GM12878 (cell line): ENCODE data around the gene SPAST. TPM values are rescaled to one million over a fixed set of nuclear protein-coding genes. Genes with fewer than 3 reads are reported as not detected.
A peak's percentile ranks its signal among the peaks of the same experiment; 100 is the strongest.

ENCODE experiments used
- ATAC-seq: fragments of 200-7000 bp; cut with Tn5 transposase; 3 replicates; pipeline ENCODE4 v1.9.1; 2020; ENCODE audit warnings: mild to moderate bottlenecking, moderate library complexity
- BruUV-seq: library from RNA; stranded (reverse); fragments of 400-500 nt; replicated peaks from 2 replicates; lab custom pipeline; 2021; lab: Mats Ljungman, UMichigan
- CTCF ChIA-PET: fragments of 300-600 bp; sonication (Branson Sonifier 250); formaldehyde crosslinking; extraction: SDS; loops from one replicate; lab custom pipeline; 2021; ENCODE audit warnings: inconsistent platforms; lab: Yijun Ruan, JAX
- POLR2A ChIA-PET: fragments of 350-600 bp; formaldehyde crosslinking; extraction: SDS; loops from one replicate; lab custom pipeline; 2021; ENCODE audit warnings: inconsistent platforms; lab: Charles Lee
- RAD21 ChIA-PET: fragments of 300-600 bp; sonication (Branson Sonifier 250); formaldehyde crosslinking; loops from one replicate; lab custom pipeline; 2023; ENCODE audit warnings: antibody characterized with exemption; ENCODE audit not compliant: unreplicated experiment; lab: Charles Lee
- SMC1A ChIA-PET: fragments of 300-600 bp; sonication (Branson Sonifier 250); formaldehyde crosslinking; loops from one replicate; lab custom pipeline; 2023; ENCODE audit not compliant: unreplicated experiment, uncharacterized antibody; lab: Charles Lee
- DNase-seq: peaks from one replicate; pipeline ENCODE4 v3.0.0-alpha.2; 2011; ENCODE audit warnings: low read depth, low spot score
- FAIRE-seq: peaks from 3 replicates; lab custom pipeline; 2011; peaks lifted over from hg19 to GRCh38; lab: Jason Lieb, UNC
- H2AFZ ChIP-seq: 2 replicates; pipeline ENCODE4 v1.6.0; 2011; ENCODE audit warnings: low read depth, low read length, control low read depth; ENCODE audit not compliant: control insufficient read depth
- H3K27ac ChIP-seq: 2 replicates; pipeline ENCODE4 v1.5.1; 2011; ENCODE audit warnings: control low read depth; ENCODE audit not compliant: control insufficient read depth, insufficient read depth
- H3K27me3 ChIP-seq, 2 experiments: replicated peaks in 1 of 2; 2 replicates each; pipeline versions ENCODE4 v1.6.0 to v1.6.1; 2011; ENCODE audit warnings: low read length in 1 of 2; ENCODE audit not compliant: control insufficient read depth in 2 of 2, insufficient read depth in 2 of 2
- H3K36me3 ChIP-seq, 2 experiments: 2 replicates each; pipeline ENCODE4 v1.5.1; 2011; ENCODE audit warnings: low read length in 1 of 2; ENCODE audit not compliant: control insufficient read depth in 2 of 2, insufficient read depth in 2 of 2
- H3K4me1 ChIP-seq: 2 replicates; pipeline ENCODE4 v1.6.1; 2011; ENCODE audit warnings: mild to moderate bottlenecking, low read length, moderate library complexity, mixed read lengths; ENCODE audit not compliant: control insufficient read depth, insufficient read depth
- H3K4me2 ChIP-seq: 2 replicates; pipeline ENCODE4 v1.6.0; 2011; ENCODE audit warnings: control low read depth; ENCODE audit not compliant: control insufficient read depth, insufficient read depth
- H3K4me3 ChIP-seq: fragments of 200-600 bp; sonication (generic); 2 replicates; pipeline ENCODE4 v1.5.1; 2016
- H3K79me2 ChIP-seq: 2 replicates; pipeline ENCODE4 v1.6.0; 2011; ENCODE audit warnings: low read length; ENCODE audit not compliant: control insufficient read depth, insufficient read depth
- H3K9ac ChIP-seq: 2 replicates; pipeline ENCODE4 v1.8.0; 2011; ENCODE audit warnings: low read length, control low read depth, mixed read lengths; ENCODE audit not compliant: control insufficient read depth, insufficient read depth
- H3K9me3 ChIP-seq: replicated peaks from 3 replicates; pipeline ENCODE4 v1.5.1; 2011; ENCODE audit warnings: mild to moderate bottlenecking, low read length; ENCODE audit not compliant: control insufficient read depth, insufficient read depth
- H4K20me1 ChIP-seq: 2 replicates; pipeline ENCODE4 v1.6.0; 2011; ENCODE audit not compliant: control insufficient read depth, insufficient read depth
- ASH2L ChIP-seq: fragments of 300-600, 200-600 bp; sonication (generic); IDR thresholded peaks from 2 replicates; pipeline ENCODE4 v1.6.1; 2017; ENCODE audit warnings: low read depth, mild to moderate bottlenecking, borderline replicate concordance
- ATF2 ChIP-seq: IDR thresholded peaks from 2 replicates; pipeline ENCODE4 v1.6.1; 2012; ENCODE audit warnings: low read length, inconsistent platforms
- BCL3 ChIP-seq: IDR thresholded peaks from 2 replicates; pipeline ENCODE4 v1.6.1; 2011; ENCODE audit warnings: borderline replicate concordance, low read depth, mild to moderate bottlenecking, moderate library complexity, low read length; ENCODE audit not compliant: insufficient read depth, poor library complexity, severe bottlenecking
- ESRRA ChIP-seq: IDR thresholded peaks from 2 replicates; pipeline ENCODE4 v1.6.1; 2012; ENCODE audit warnings: mild to moderate bottlenecking, low read length, improper control_type of control experiment
- GABPA ChIP-seq: IDR thresholded peaks from 2 replicates; pipeline ENCODE4 v1.6.1; 2014; ENCODE audit warnings: antibody characterized with exemption, low read depth, mild to moderate bottlenecking, inconsistent platforms
- IRF4 ChIP-seq: IDR thresholded peaks from 2 replicates; pipeline ENCODE4 v1.6.1; 2011; ENCODE audit warnings: low read depth, low read length
- LARP7 ChIP-seq: fragments of 450-650 bp; IDR thresholded peaks from 2 replicates; pipeline ENCODE4 v1.6.1; 2017; ENCODE audit warnings: mild to moderate bottlenecking
- PAX5 ChIP-seq: IDR thresholded peaks from 2 replicates; pipeline ENCODE4 v1.6.1; 2011; ENCODE audit warnings: low read depth, low read length, borderline replicate concordance
- POU2F2 ChIP-seq: IDR thresholded peaks from 3 replicates; pipeline ENCODE4 v1.6.1; 2011; ENCODE audit warnings: low read depth, mild to moderate bottlenecking, low read length, borderline replicate concordance
- RUNX3 ChIP-seq: IDR thresholded peaks from 2 replicates; pipeline ENCODE4 v1.6.1; 2012; ENCODE audit warnings: low read length, inconsistent platforms
- SPI1 ChIP-seq: IDR thresholded peaks from 2 replicates; pipeline ENCODE4 v1.6.1; 2011; ENCODE audit warnings: low read depth, mild to moderate bottlenecking, low read length, moderate library complexity, borderline replicate concordance; ENCODE audit not compliant: insufficient read depth
- TAF1 ChIP-seq: IDR thresholded peaks from 2 replicates; pipeline ENCODE4 v1.6.1; 2011; ENCODE audit warnings: mild to moderate bottlenecking, low read depth, low read length, borderline replicate concordance
- TCF12 ChIP-seq: IDR thresholded peaks from 2 replicates; pipeline ENCODE4 v1.6.1; 2011; ENCODE audit warnings: low read depth, mild to moderate bottlenecking, low read length
- YY1 ChIP-seq: IDR thresholded peaks from 2 replicates; pipeline ENCODE4 v1.6.1; 2011; ENCODE audit warnings: low read depth, mild to moderate bottlenecking, low read length
- ZNF622 ChIP-seq: fragments of 450-650 bp; IDR thresholded peaks from 2 replicates; pipeline ENCODE4 v1.6.1; 2017; ENCODE audit warnings: mild to moderate bottlenecking, inconsistent platforms
- WGBS: methylation state at CpG from one replicate; pipeline ENCODE4 v1.1.6; 2016; ENCODE audit warnings: low lambda C conversion rate; ENCODE audit not compliant: insufficient replicate concordance, insufficient coverage; ENCODE audit errors: missing lambda C conversion rate; 5-methylcytosine and 5-hydroxymethylcytosine counted together
- in situ Hi-C: fragments of 300-500 bp; cut with MboI; formaldehyde crosslinking; loops from 9 replicates; pipeline ENCODE4 v1.14.3; 2018; ENCODE audit warnings: mixed read lengths
- intact Hi-C: fragments of 100-400 bp; cut with micrococcal nuclease; formaldehyde crosslinking; loops from one replicate; pipeline ENCODE4 v1.14.2; 2022; ENCODE audit not compliant: unreplicated experiment
- polyA plus RNA-seq, 11 experiments: library from polyadenylated mRNA; depleted of rRNA in 4 of 11; unstranded in 6 of 11; stranded (reverse) in 5 of 11; fragments of >200 nt; fragmentation: Nextera tagmentation in 4 of 11; fragmentation: Illumina TruSeq in 1 of 11; extraction: Ambion mirVana in 4 of 11; extraction: Trizol in 1 of 11; gene quantifications; 1 replicate in 1 of 11; 2 replicates in 10 of 11; pipeline versions ENCODE4 v1.2.1 to v1.2.3, GENCODE V29; 2011 to 2016; ENCODE audit warnings: inconsistent platforms in 2 of 11, missing spikeins in 2 of 11, low read depth in 1 of 11
- total RNA-seq, 4 experiments: library from RNA; depleted of rRNA in 3 of 4; stranded (reverse); fragments of >200 nt in 3 of 4; fragmentation: Illumina TruSeq in 1 of 4; extraction: Trizol in 1 of 4; gene quantifications; 2 replicates each; pipeline versions ENCODE4 v1.2.1 to v1.2.3, GENCODE V29; 2013 to 2021

Gene SPAST
- total and polyA plus RNA-seq, 10 of the 15 experiments (the other 5 are each of a cell fraction or from before 2014, with no cell fraction given): 4.3 to 21.3 (median 10.0) TPM

DNA sequence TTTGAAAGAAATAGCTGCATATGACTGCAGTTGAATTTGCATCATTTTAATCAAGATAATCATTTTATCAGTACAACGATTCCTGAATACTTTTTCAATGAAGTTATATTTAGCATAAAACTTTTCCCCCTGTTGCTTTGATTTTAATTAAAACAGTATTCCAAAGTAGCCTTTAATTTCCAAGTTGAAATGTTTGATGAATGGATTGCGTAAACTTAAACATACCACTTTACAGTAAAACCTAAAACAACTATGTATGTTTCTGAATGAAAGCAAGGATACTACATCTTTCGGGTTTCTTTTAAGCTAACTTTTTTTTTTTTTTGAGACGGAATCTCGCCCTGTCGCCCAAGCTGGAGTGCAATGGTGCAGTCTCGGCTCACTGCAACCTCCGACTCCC is 1.4 kb downstream of the SPAST start:
- ChIA-PET SMC1A (interaction anchor here (0.9 to 2.1 kb wide), 4 partner anchors 25 to 178 kb away, joined by 3 to 6 read pairs (median 4); partner anchors contain the start of gene DPY30), RAD21 (interaction anchor here (0.6 to 4.1 kb wide), 3 partner anchors 10 to 25 kb away, joined by 3 to 39 read pairs (median 10); partner anchors contain the start of gene DPY30), POLR2A (interaction anchor here (0.6 to 3.8 kb wide), 6 partner anchors 21 to 101 kb away, joined by 3 to 31 read pairs (median 6); partner anchors contain the start of genes DPY30 and SLC30A6)
- no peaks in the 10 kb centered on the region for H4K20me1 ChIP-seq
- peak overlapping the region; percentile 96 for H2AFZ ChIP-seq
- 83% methylated on average over 8 of the region's 8 CpGs for WGBS
- intact Hi-C loops: loop anchor here (5.0 kb wide), 2 partner anchors 103 to 107 kb away; partner anchors contain the start of gene SLC30A6
- TF ChIP-seq YY1: no peak
- no peak for TF ChIP-seq ESRRA
- no peak for TF ChIP-seq TCF12
- no peak for TF ChIP-seq SPI1
- TF ChIP-seq RUNX3: no peak
- no peak for TF ChIP-seq LARP7
- TF ChIP-seq IRF4: no peak
- TF ChIP-seq TAF1: no peak
- TF ChIP-seq ZNF622: no peak
- TF ChIP-seq ATF2: no peak
- no peak for TF ChIP-seq BCL3
- no peak for TF ChIP-seq POU2F2
- TF ChIP-seq ASH2L: no peak
- TF ChIP-seq GABPA: no peak
- TF ChIP-seq PAX5: no peak
- TF ChIP-seq, all 136 proteins: peak for 0
- FAIRE-seq (no peak), DNase-seq (no peak), ATAC-seq (no peak)
- Histone ChIP-seq H3K27ac (no peak overlapping the region), H3K9ac (peak overlapping the region; percentile 69), H3K36me3 (no peaks in the 10 kb centered on the region), H3K9me3 (no peaks in the 10 kb centered on the region), H3K27me3 (no peaks in the 10 kb centered on the region), H3K4me3 (peak overlapping the region; percentile 67), H3K4me2 (peak overlapping the region; percentile 81), H3K4me1 (peaks cover 11% of the 10 kb centered on the region; the same call in 1 of the 2 replicates), H3K79me2 (peaks cover 8% of the 10 kb centered on the region)
- no TSS peak for BruUV-seq
- CTCF ChIA-PET: interaction anchor here (0.6 to 3.8 kb wide), 5 partner anchors 24 to 147 kb away, joined by 3 to 29 read pairs (median 3); partner anchors contain the start of gene DPY30
- in situ Hi-C loops: no loop called here
